Measurements from ENCODE around the gene PMP22. TPM values are rescaled to one million over a fixed set of nuclear protein-coding genes. Genes with fewer than 3 reads are reported as not detected.

The PMP22 gene
- polyA plus RNA-seq, 1 donor (not counting 4 experiments of a cell fraction or from before 2014, with no cell fraction given) = 7.9 TPM

GRCh38 chr17:15274017-15274416 is 8.9 kb upstream of the PMP22 start:
- Histone ChIP-seq H4K20me1 (ENCODE audit: control insufficient read depth, extremely low read depth, insufficient read depth, low read length) (no peaks in the 10 kb centered on the region), H3K9me3 (ENCODE audit: control insufficient read depth, low read depth, low read length) (no peaks in the 10 kb centered on the region), H3K4me2 (ENCODE audit: control insufficient read depth, extremely low read depth, insufficient read depth, low read depth, low read length) (no peak overlapping the region), H3K9ac (ENCODE audit: control insufficient read depth, extremely low read depth, insufficient read depth, low read length) (no peak overlapping the region), H2AFZ (ENCODE audit: control insufficient read depth, low read length) (no peak overlapping the region), H3K4me1 (ENCODE audit: control insufficient read depth, extremely low read depth, insufficient read depth, low read length) (peaks cover 5% of the 10 kb centered on the region), H3K36me3 (ENCODE audit: control insufficient read depth in 2 of 2, extremely low read depth in 1 of 2, insufficient read depth in 2 of 2, low read length in 2 of 2) (no peaks in the 10 kb centered on the region), H3K4me3 (ENCODE audit: control insufficient read depth in 2 of 3, extremely low read depth in 1 of 3, insufficient read depth in 2 of 3, low read depth in 1 of 3, low read length in 3 of 3) (no peak overlapping the region), H3K79me2 (ENCODE audit: control insufficient read depth, insufficient read depth, low read length) (no peaks in the 10 kb centered on the region), H3K27me3 (ENCODE audit: control insufficient read depth, extremely low read depth, insufficient read depth, low read length) (no peaks in the 10 kb centered on the region), H3K27ac (ENCODE audit: control insufficient read depth, insufficient read depth, low read length) (no peak overlapping the region), H3K9me1 (ENCODE audit: control insufficient read depth, extremely low read depth, insufficient read depth, low read length) (no peaks in the 10 kb centered on the region)
- FAIRE-seq (no peak), DNase-seq (ENCODE audit: low read depth, low spot score) (no peak)
- TF ChIP-seq EZH2 (IDR thresholded peaks at IDR 0.05; ENCODE audit: low read length) = no peak
- no peak for TF ChIP-seq CTCF (optimal IDR thresholded peaks at IDR 0.05 in 1 of 3, IDR thresholded peaks at IDR 0.05 in 1 of 3, conservative IDR thresholded peaks at IDR 0.05 in 1 of 3; ENCODE audit: extremely low read depth in 1 of 3, insufficient read depth in 2 of 3, low read length in 3 of 3)
- dilution Hi-C loops (cut with MboI; ENCODE audit: extremely low pct_ligation_motif_present, low sequenced_read_pairs) = no loop called here

- Histone ChIP-seq H3K27me3 (ENCODE audit: control insufficient read depth, extremely low read depth, insufficient read depth, low read length) (no peaks in the 10 kb centered on the region), H3K4me1 (ENCODE audit: control insufficient read depth, extremely low read depth, insufficient read depth, low read length) (no peaks in the 10 kb centered on the region), H3K4me3 (ENCODE audit: control insufficient read depth in 2 of 3, extremely low read depth in 1 of 3, insufficient read depth in 2 of 3, low read depth in 1 of 3, low read length in 3 of 3) (no peak overlapping the region), H3K27ac (ENCODE audit: control insufficient read depth, insufficient read depth, low read length) (no peak overlapping the region), H3K9ac (ENCODE audit: control insufficient read depth, extremely low read depth, insufficient read depth, low read length) (no peak overlapping the region), H3K79me2 (ENCODE audit: control insufficient read depth, insufficient read depth, low read length) (no peaks in the 10 kb centered on the region), H3K9me3 (ENCODE audit: control insufficient read depth, low read depth, low read length) (no peaks in the 10 kb centered on the region), H2AFZ (ENCODE audit: control insufficient read depth, low read length) (no peak overlapping the region), H3K4me2 (ENCODE audit: control insufficient read depth, extremely low read depth, insufficient read depth, low read depth, low read length) (no peak overlapping the region), H4K20me1 (ENCODE audit: control insufficient read depth, extremely low read depth, insufficient read depth, low read length) (no peaks in the 10 kb centered on the region), H3K36me3 (ENCODE audit: control insufficient read depth in 2 of 2, extremely low read depth in 1 of 2, insufficient read depth in 2 of 2, low read length in 2 of 2) (no peaks in the 10 kb centered on the region), H3K9me1 (ENCODE audit: control insufficient read depth, extremely low read depth, insufficient read depth, low read length) (no peaks in the 10 kb centered on the region)
- dilution Hi-C loops (cut with MboI; ENCODE audit: extremely low pct_ligation_motif_present, low sequenced_read_pairs) = no loop called here
- TF ChIP-seq CTCF (optimal IDR thresholded peaks at IDR 0.05 in 1 of 3, IDR thresholded peaks at IDR 0.05 in 1 of 3, conservative IDR thresholded peaks at IDR 0.05 in 1 of 3; ENCODE audit: extremely low read depth in 1 of 3, insufficient read depth in 2 of 3, low read length in 3 of 3) = no peak
- TF ChIP-seq EZH2 (IDR thresholded peaks at IDR 0.05; ENCODE audit: low read length) = no peak
- no peak for FAIRE-seq
- no peak for DNase-seq (ENCODE audit: low read depth, low spot score)
Observed at GRCh38 chr17:15273141-15273793, 8.1 kb upstream of the PMP22 start.
